Vagina (tissue), 2 donors: ENCODE data around the gene ATXN1. TPM values are rescaled to one million over a fixed set of nuclear protein-coding genes. Genes with fewer than 3 reads are reported as not detected.
"Not testable (repeated sequence)": the region's sequence is repeated elsewhere in the genome, so short reads cannot be mapped to it uniquely, and the experiment has no call there.

Source experiments
- DNase-seq, 2 donors: peaks; one replicate each; pipeline ENCODE4 v3.0.0-alpha.2; 2017; ENCODE audit errors: extremely low spot score in 2 of 2
- H3K27ac ChIP-seq: fragments of 200-600 bp; sonication (generic); one replicate; pipeline ENCODE4 v1.5.1; 2019
- H3K27me3 ChIP-seq: fragments of 200-600 bp; sonication (generic); one replicate; pipeline ENCODE4 v1.5.1; 2019
- H3K36me3 ChIP-seq, 2 donors: fragments of 200-600 bp; sonication (generic); one replicate each; pipeline ENCODE4 v1.5.1; 2017 to 2019
- H3K4me1 ChIP-seq: fragments of 200-600 bp; sonication (generic); one replicate; pipeline ENCODE4 v1.5.1; 2019
- H3K4me3 ChIP-seq, 2 donors: fragments of 200-600 bp; sonication (generic); 1 replicate in 1 of 2; 2 replicates in 1 of 2; pipeline ENCODE4 v1.5.1; 2016 to 2019
- H3K9me3 ChIP-seq: fragments of 200-600 bp; sonication (generic); one replicate; pipeline ENCODE4 v1.5.1; 2019
- POLR2A ChIP-seq, 2 donors: fragments of 450-650 bp; IDR thresholded peaks; one replicate each; pipeline ENCODE4 v1.6.1; 2017; ENCODE audit warnings: antibody characterized with exemption in 2 of 2, mild to moderate bottlenecking in 2 of 2, moderate library complexity in 2 of 2
- POLR2AphosphoS5 ChIP-seq, 2 donors: sonication (generic); formaldehyde crosslinking; IDR thresholded peaks; one replicate each; pipeline ENCODE4 v1.9.0; 2017; ENCODE audit warnings: antibody characterized with exemption in 2 of 2, mild to moderate bottlenecking in 2 of 2, low read depth in 1 of 2; ENCODE audit not compliant: insufficient read depth in 1 of 2
- intact Hi-C: fragments of 100-400 bp; cut with DNase I; formaldehyde crosslinking; loops from one replicate; pipeline ENCODE4 v1.15.1; 2023
- total RNA-seq: library from RNA; depleted of rRNA; stranded (reverse); fragments of >200 nt; gene quantifications from one replicate; pipeline ENCODE4 v1.2.3, GENCODE V29; 2016
- TF ChIP-seq, protein P1 (sequence below), 3 experiments: fragments of 450-650 bp in 2 of 3; fragments of 200-600 bp in 1 of 3; sonication (generic) in 1 of 3; IDR thresholded peaks; one replicate each; pipeline ENCODE4 v1.5.1; 2017 to 2019; ENCODE audit warnings: antibody characterized with exemption in 3 of 3, mild to moderate bottlenecking in 2 of 3, moderate library complexity in 2 of 3

The ATXN1 gene
- total RNA-seq, 1 donor from 2014 or later: 43.2 TPM

GRCh38 chr6:16630026-16630643 is 131.1 kb downstream of the ATXN1 start:
- intact Hi-C loops: no loop called here
- no peaks in the 10 kb centered on the region for H3K4me1 ChIP-seq
- H3K27ac ChIP-seq: no peak overlapping the region
- TF ChIP-seq, protein P1, sequence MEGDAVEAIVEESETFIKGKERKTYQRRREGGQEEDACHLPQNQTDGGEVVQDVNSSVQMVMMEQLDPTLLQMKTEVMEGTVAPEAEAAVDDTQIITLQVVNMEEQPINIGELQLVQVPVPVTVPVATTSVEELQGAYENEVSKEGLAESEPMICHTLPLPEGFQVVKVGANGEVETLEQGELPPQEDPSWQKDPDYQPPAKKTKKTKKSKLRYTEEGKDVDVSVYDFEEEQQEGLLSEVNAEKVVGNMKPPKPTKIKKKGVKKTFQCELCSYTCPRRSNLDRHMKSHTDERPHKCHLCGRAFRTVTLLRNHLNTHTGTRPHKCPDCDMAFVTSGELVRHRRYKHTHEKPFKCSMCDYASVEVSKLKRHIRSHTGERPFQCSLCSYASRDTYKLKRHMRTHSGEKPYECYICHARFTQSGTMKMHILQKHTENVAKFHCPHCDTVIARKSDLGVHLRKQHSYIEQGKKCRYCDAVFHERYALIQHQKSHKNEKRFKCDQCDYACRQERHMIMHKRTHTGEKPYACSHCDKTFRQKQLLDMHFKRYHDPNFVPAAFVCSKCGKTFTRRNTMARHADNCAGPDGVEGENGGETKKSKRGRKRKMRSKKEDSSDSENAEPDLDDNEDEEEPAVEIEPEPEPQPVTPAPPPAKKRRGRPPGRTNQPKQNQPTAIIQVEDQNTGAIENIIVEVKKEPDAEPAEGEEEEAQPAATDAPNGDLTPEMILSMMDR (IDR thresholded peaks at IDR 0.05): no peak
- TF ChIP-seq POLR2A (IDR thresholded peaks at IDR 0.05) (no peak), POLR2AphosphoS5 (IDR thresholded peaks at IDR 0.05; ENCODE audit: insufficient read depth in 1 of 2, low read depth in 1 of 2) (no peak)
- DNase-seq: no peak
- no peaks in the 10 kb centered on the region for H3K36me3 ChIP-seq
- no peak overlapping the region for H3K4me3 ChIP-seq
- no peaks in the 10 kb centered on the region for H3K27me3 ChIP-seq
- H3K9me3 ChIP-seq: no peaks in the 10 kb centered on the region

GRCh38 chr6:16628580-16628979 is 132.7 kb downstream of the ATXN1 start:
- H3K36me3 ChIP-seq, H3K4me1 ChIP-seq, DNase-seq, H3K27ac ChIP-seq, H3K4me3 ChIP-seq, intact Hi-C loops, H3K9me3 ChIP-seq, H3K27me3 ChIP-seq: not testable (repeated sequence)

GRCh38 chr6:16626650-16627049 is 134.6 kb downstream of the ATXN1 start:
- no peaks in the 10 kb centered on the region for H3K9me3 ChIP-seq
- no peak for TF ChIP-seq POLR2AphosphoS5 (IDR thresholded peaks at IDR 0.05; ENCODE audit: insufficient read depth in 1 of 2, low read depth in 1 of 2)
- TF ChIP-seq POLR2A (IDR thresholded peaks at IDR 0.05): no peak
- TF ChIP-seq, protein P1 (IDR thresholded peaks at IDR 0.05): no peak
- no peaks in the 10 kb centered on the region for H3K27me3 ChIP-seq
- H3K4me3 ChIP-seq: no peak overlapping the region
- H3K4me1 ChIP-seq: peaks cover 8% of the 10 kb centered on the region
- DNase-seq: no peak
- H3K36me3 ChIP-seq: no peaks in the 10 kb centered on the region
- no peak overlapping the region for H3K27ac ChIP-seq
- intact Hi-C loops: no loop called here

DNA sequence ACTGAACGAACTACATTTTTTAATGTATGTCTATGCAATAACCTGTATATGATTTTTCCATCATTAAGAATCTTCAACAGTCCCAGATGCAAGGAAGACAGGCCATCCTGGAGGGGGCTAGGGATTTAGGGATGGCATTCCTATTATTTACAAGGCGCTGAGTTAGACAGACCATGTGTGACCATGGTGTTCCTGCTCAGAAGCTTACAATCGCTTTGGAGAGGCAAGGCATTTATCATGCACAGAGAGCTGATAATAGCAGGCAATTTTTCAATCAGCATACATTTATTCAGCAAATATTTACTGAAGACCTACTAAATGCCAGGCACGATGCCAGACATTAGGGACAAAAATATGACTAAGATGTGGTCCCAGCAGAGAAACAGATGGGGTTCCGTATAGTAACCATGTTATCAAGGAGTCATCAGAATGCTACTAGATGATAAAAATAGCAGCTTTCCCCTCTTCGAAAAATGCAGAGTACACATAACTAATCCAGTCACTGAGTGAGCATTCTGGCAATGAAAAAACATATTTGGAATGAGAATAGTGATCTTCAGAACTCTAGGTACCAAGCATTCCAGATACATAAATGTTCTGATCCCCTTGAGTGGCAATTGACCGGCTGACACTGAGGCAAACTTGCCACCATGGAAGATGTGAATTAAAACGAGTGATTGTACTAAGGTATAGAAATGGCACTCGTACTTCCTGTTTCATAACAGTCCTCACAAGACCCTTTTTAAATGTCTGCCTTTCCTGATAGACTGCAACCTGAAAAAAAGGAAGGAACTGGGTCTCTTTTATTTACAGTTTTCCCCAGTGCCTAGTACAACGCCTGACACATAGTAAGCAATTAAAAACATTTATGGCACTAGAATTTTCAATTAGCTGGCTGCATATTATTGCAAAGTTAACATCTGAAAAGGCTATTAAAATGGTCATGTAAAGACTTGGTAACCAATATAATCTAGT is 135.7 kb downstream of the ATXN1 start:
- Histone ChIP-seq H3K27me3 (no peaks in the 10 kb centered on the region), H3K4me3 (no peak overlapping the region), H3K9me3 (no peaks in the 10 kb centered on the region), H3K27ac (no peak overlapping the region), H3K4me1 (peaks cover 8% of the 10 kb centered on the region), H3K36me3 (no peaks in the 10 kb centered on the region)
- TF ChIP-seq POLR2A (IDR thresholded peaks at IDR 0.05) (no peak), POLR2AphosphoS5 (IDR thresholded peaks at IDR 0.05; ENCODE audit: insufficient read depth in 1 of 2, low read depth in 1 of 2) (no peak)
- TF ChIP-seq, protein P1 (IDR thresholded peaks at IDR 0.05): no peak
- DNase-seq: no peak
- intact Hi-C loops: no loop called here

DNA sequence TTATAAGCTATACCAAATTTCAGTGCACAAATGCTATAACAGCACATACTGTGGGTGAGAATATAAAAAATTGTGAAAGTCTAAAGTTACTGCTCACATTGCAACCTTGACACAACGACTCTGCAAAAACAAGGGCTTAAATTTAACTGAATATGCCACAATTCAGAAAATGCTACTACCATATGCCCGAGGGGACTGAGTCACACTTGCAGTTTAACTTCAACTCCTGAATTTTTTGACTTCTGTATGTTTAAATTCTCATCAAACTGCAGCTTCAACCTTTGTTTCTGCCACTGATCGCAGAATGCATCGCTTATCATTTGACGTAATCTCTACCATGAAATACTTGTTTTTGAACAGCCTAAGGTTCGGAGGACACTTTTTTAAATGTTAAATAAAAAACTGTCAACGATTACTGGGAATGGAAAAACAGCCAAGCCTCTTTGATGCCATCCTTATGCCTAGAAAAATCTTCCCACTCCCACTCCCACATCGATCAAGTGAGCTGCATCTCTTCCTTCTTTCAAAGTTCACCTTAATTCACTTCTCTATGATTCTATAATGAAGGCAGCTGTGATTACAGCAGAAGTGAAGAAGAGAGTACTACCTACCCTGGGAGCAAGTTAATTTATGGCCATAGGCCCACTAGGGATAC is 136.5 kb downstream of the ATXN1 start:
- TF ChIP-seq POLR2A (IDR thresholded peaks at IDR 0.05) (no peak), POLR2AphosphoS5 (IDR thresholded peaks at IDR 0.05; ENCODE audit: insufficient read depth in 1 of 2, low read depth in 1 of 2) (no peak)
- TF ChIP-seq, protein P1 (IDR thresholded peaks at IDR 0.05): no peak
- Histone ChIP-seq H3K27ac (no peak overlapping the region), H3K4me1 (peaks cover 8% of the 10 kb centered on the region), H3K9me3 (no peaks in the 10 kb centered on the region), H3K36me3 (no peaks in the 10 kb centered on the region), H3K27me3 (no peaks in the 10 kb centered on the region), H3K4me3 (no peak overlapping the region)
- intact Hi-C loops: no loop called here
- no peak for DNase-seq
